ENCODE measurements around the gene FOSB.

Gene FOSB

DNA sequence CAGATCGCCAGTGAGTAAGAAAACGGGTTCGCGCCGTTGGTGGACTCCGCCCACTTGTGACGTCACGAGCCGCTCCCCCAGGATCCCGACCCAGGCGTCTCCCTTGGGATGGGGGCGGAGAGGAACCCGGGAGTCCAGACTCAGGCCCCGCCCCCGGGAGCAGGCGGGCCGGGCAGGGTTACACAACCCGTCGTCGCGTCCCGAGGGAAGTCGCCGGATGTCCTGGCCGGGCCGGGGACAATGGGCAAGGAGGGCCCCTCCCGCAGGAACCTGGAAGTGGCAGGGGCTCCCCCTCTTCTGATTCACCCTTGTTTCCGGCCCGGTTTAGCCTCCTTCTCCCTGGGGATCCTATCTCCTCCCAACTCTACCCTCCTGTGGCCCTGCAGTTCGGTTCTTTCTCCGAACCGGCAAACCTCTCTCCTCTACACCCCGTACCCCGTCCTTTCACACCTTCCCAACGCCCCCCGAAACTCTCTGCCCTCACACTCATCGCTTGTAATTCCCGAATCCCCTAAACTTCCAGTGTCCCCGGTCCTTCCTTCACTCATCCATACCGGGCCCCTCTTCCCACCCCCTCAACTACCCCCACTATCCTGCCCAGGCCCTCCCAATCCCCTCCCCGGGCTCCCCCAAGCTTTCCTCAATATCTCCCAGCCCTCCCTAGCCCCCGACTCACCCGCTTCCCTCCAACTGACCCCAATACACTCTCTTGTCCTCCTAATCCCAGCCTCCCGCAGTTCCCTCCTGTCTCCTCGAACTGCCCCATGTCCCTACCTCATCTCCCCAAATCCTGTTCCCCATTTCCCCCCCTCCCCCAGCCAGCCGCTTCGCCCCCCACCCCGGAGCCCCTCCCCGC is 24.1 kb upstream of the FOSB start:
- peak overlapping the region; percentile 64 for H3K4me3 ChIP-seq (ENCODE audit: low read length)
- TF ChIP-seq, protein P1, sequence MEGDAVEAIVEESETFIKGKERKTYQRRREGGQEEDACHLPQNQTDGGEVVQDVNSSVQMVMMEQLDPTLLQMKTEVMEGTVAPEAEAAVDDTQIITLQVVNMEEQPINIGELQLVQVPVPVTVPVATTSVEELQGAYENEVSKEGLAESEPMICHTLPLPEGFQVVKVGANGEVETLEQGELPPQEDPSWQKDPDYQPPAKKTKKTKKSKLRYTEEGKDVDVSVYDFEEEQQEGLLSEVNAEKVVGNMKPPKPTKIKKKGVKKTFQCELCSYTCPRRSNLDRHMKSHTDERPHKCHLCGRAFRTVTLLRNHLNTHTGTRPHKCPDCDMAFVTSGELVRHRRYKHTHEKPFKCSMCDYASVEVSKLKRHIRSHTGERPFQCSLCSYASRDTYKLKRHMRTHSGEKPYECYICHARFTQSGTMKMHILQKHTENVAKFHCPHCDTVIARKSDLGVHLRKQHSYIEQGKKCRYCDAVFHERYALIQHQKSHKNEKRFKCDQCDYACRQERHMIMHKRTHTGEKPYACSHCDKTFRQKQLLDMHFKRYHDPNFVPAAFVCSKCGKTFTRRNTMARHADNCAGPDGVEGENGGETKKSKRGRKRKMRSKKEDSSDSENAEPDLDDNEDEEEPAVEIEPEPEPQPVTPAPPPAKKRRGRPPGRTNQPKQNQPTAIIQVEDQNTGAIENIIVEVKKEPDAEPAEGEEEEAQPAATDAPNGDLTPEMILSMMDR (conservative IDR thresholded peaks at IDR 0.05; ENCODE audit: low read length): no peak
- DNase-seq (ENCODE audit: low read depth): peak; percentile 90

DNA sequence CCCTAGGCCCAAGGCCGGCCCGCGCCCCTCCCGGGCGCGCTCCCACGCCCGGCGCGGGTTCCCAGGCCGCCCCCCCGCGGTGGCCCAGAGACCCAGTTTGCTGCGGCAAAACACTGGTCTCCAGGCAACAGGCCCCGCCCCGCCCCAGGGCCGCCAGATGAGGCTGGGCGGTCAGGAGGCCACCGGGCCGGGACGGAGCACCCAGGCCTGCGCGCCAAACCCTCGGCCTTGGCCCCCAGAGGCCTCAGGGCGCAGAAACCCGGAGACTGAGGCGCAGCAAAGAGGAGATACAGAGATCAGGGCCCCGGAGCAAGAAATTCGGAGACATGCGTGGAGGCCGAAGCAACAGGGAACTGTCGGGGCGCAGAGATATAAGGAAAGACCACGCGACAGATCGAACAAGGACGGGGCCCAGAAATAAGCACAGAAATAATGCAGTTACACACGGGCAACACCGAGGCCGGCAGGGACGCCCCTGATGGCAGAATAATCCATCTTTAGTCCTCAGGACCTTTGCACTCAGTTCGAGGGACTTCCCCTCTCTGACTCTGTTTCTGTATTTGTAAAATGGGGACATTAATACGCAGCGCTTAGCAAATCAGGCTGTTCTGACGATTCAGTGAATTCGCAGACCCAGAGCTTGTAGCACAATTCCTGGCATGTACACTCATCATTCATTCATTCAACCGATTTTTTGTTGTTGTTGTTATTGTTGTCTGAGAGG is 23.3 kb upstream of the FOSB start:
- peak; percentile 85 for DNase-seq (ENCODE audit: low read depth)
- TF ChIP-seq, protein P1 (conservative IDR thresholded peaks at IDR 0.05; ENCODE audit: low read length): no peak
- peak overlapping the region; percentile 26 for H3K4me3 ChIP-seq (ENCODE audit: low read length)

DNA sequence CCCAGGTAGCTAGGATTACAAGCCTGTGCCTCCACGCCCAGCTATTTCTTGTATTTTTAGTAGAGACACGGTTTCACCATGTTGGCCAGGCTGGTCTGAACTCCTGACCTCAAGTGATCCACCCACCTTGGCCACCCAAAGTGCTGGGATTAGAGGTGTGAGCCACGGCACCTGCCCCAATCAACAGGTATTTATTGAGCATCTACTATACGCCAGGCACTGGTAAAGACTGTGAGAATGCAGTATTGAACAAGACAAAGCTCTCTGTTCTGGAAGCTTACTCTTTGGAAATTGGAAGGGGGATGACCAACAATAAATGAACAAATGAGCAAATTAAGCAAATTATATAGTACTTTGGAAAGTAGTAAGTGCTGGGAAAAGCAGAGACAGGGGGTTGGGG is 22.7 kb upstream of the FOSB start:
- TF ChIP-seq, protein P1 (conservative IDR thresholded peaks at IDR 0.05; ENCODE audit: low read length): no peak
- DNase-seq (ENCODE audit: low read depth): no peak
- H3K4me3 ChIP-seq (ENCODE audit: low read length): no peak overlapping the region

DNA sequence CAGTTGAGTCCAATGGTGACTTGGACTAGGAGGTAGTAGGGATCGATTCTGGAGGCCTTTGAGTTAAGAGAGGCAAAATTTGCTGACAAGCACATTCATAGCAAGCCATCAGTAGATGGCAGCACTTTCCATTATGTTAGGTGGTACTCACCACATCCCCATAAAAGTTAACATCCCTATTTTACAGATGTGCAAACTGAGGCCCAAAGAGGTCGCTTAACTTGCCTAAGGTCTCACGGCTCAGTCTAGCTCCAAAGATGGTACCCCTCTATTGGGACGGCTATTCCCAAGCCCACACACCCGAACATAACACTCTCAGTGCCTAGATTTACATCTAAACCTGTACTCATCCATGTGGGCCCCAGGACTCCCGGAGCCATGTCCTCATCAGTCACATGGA is 21.5 kb upstream of the FOSB start:
- peak; percentile 48 for DNase-seq (ENCODE audit: low read depth)
- H3K4me3 ChIP-seq (ENCODE audit: low read length): no peak overlapping the region
- TF ChIP-seq, protein P1 (conservative IDR thresholded peaks at IDR 0.05; ENCODE audit: low read length): peak; percentile 51

DNA sequence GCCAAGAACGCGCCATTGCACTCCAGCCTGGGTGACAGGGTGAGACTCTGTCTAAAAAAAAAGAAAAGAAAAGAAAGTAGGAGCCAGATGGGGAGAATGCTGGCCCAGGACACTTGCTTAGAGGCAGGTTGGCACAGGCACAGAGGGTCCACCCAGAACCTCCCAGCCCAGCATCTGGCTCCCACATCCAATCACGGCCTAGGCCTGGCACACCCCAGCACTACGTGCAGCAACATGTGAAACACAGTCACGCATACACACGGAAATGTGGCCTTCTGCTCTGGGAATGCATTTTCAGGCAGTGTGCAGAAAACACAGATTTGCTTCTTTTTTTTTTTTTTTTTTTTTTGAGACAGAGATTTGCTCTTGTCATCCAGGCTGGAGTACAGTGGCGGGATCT is 20.9 kb upstream of the FOSB start:
- TF ChIP-seq, protein P1 (conservative IDR thresholded peaks at IDR 0.05; ENCODE audit: low read length): no peak
- H3K4me3 ChIP-seq (ENCODE audit: low read length): no peak overlapping the region
- peak; percentile 86 for DNase-seq (ENCODE audit: low read depth)

DNA sequence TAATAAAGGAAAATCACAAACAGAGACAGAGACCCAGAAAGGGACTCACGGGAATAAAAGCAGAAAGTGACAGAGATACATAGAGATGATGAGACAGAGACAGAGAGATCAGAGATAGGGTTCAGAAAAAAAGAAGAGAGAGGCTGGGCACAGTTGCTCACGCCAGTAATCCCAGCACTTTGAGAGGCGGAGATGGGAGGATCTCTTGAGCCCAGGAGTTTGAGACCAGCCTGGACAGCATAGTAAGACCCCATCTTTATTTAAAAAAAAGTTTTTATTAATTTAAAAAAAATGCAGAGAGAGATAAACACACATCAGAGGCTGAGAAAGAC is 19.4 kb upstream of the FOSB start:
- TF ChIP-seq, protein P1 (conservative IDR thresholded peaks at IDR 0.05; ENCODE audit: low read length): no peak
- no peak for DNase-seq (ENCODE audit: low read depth)
- no peak overlapping the region for H3K4me3 ChIP-seq (ENCODE audit: low read length)

DNA sequence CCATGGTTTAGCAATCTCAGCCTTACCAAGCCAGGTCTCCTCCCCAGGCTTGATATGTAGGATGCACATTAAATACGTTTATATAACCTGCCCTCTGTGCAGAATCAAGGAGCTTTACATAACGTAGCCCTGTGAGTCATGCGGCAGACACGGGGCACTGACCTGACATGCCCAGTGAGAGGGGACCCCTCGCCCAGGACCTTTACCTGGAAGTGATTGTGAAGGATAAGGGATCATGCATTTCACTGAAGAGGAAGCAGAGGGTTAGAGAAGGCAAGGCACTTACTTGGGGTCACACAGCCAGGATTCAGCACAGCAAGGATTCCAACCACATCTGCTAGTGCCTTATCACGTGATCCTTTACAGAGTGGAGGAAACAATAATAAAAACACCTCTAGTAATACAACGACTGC is 18.9 kb upstream of the FOSB start:
- TF ChIP-seq, protein P1 (conservative IDR thresholded peaks at IDR 0.05; ENCODE audit: low read length): no peak
- H3K4me3 ChIP-seq (ENCODE audit: low read length): no peak overlapping the region
- DNase-seq (ENCODE audit: low read depth): peak; percentile 28

All from AG10803 (cell line).